Skeletal muscle tissue (tissue), 4 donors: ENCODE measurements around the gene TMEM164. TPM values are rescaled to one million over a fixed set of nuclear protein-coding genes. Genes with fewer than 3 reads are reported as not detected.

Experiments
- H3K27ac ChIP-seq: one replicate; pipeline ENCODE4 v1.7.0; 2013; ENCODE audit warnings: mild to moderate bottlenecking, low read depth, low read length, inconsistent platforms
- H3K27me3 ChIP-seq, 3 donors: one replicate each; pipeline ENCODE4 v1.7.0; 2013; ENCODE audit warnings: low read length in 3 of 3; ENCODE audit not compliant: control insufficient read depth in 3 of 3, insufficient read depth in 3 of 3
- H3K36me3 ChIP-seq, 3 donors: one replicate each; pipeline ENCODE4 v1.7.0; 2013; ENCODE audit warnings: low read length in 3 of 3; ENCODE audit not compliant: control insufficient read depth in 3 of 3, insufficient read depth in 3 of 3
- H3K4me1 ChIP-seq, 3 donors: one replicate each; pipeline ENCODE4 v1.7.0; 2013; ENCODE audit warnings: low read length in 3 of 3, mild to moderate bottlenecking in 3 of 3; ENCODE audit not compliant: control insufficient read depth in 3 of 3, insufficient read depth in 3 of 3
- H3K4me3 ChIP-seq, 3 donors: one replicate each; pipeline ENCODE4 v1.7.0; 2013; ENCODE audit warnings: low read length in 3 of 3
- H3K9ac ChIP-seq, 3 donors: one replicate each; pipeline ENCODE4 v1.7.0; 2013; ENCODE audit warnings: low read length in 3 of 3, mild to moderate bottlenecking in 3 of 3, moderate library complexity in 2 of 3, low read depth in 1 of 3
- H3K9me3 ChIP-seq, 3 donors: one replicate each; pipeline ENCODE4 v1.7.0; 2013; ENCODE audit warnings: low read length in 3 of 3; ENCODE audit not compliant: control insufficient read depth in 3 of 3
- total RNA-seq: library from RNA; depleted of rRNA; stranded (reverse); fragments of >200 nt; gene quantifications from one replicate; pipeline ENCODE4 v1.2.3, GENCODE V29; 2014
- donor health status: Osteomylitis.

TMEM164 gene
- total RNA-seq, 1 donor from 2014 or later: 15.1 TPM

DNA sequence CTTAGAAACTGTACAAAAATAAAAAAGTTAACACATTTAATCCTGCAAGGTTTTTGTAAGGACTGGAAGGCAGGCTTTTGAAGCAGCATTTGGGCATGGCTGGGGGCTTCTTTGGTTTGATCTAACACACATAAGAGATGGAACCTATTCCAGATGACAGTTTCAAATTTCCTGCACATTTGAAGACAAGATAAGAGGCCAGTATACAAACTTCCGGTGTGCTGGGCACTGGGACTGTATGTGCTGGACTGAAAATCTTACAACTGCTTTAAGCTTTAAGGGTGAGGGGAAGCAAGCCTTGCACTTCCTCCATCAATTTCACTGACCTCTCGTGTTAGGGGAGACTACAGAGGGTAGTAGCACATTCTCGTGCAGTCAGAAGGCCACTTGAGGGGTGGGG lies 192.1 kb downstream of the TMEM164 start:
- Histone ChIP-seq H3K9ac (no peak overlapping the region), H3K9me3 (no peaks in the 10 kb centered on the region), H3K27me3 (peaks cover 0 to 3% (median 0%) of the 10 kb centered on the region in 3 donors), H3K4me3 (no peak overlapping the region), H3K27ac (no peak overlapping the region), H3K4me1 (no peaks in the 10 kb centered on the region), H3K36me3 (peaks cover 0 to 3% (median 0%) of the 10 kb centered on the region in 3 donors)

DNA sequence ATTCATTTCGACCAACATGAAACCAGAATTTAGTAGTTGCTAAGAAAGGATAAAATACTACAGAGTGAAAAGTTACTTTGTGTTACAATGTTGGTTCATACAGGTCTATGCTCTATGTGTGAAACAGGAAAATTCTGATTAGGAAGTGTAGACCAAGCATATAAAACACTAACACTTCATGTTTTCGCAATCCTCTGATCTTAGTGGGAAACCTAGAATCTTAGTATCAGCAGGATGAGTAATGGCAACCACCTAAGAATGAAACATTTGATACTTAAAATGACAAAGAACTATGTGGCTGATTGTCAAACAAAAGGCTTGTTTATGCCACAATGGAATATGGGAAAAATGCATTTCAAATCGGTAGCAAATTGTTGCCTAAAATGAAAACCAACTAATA lies 198.9 kb downstream of the TMEM164 start:
- Histone ChIP-seq H3K36me3 (peaks cover 0 to 3% (median 2%) of the 10 kb centered on the region in 3 donors), H3K4me1 (no peaks in the 10 kb centered on the region), H3K9me3 (no peaks in the 10 kb centered on the region), H3K27me3 (peaks cover 0 to 3% (median 0%) of the 10 kb centered on the region in 3 donors), H3K4me3 (no peak overlapping the region), H3K27ac (no peak overlapping the region), H3K9ac (no peak overlapping the region)

DNA sequence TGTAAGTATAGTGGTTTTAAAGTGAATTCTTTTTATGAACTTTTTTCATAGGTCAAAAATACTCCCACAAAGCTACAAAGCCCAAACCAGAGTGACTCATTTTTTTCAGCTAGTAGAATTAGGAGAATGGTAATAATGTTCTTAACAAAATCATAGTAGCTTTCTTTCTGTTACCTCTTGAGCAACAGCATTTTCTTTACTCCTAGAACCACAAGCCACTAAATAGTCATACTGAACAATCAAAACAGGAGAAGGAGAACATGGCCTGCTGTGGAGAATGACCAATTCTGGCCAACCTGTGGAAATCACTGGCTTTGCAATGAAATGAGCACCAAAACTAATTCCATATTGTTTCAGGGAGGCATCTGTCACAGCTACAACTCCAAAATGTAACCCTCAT lies 202.1 kb downstream of the TMEM164 start:
- no peak overlapping the region for H3K9ac ChIP-seq
- no peaks in the 10 kb centered on the region for H3K9me3 ChIP-seq
- H3K36me3 ChIP-seq: peaks cover 0 to 2% (median 0%) of the 10 kb centered on the region in 3 donors
- no peaks in the 10 kb centered on the region for H3K4me1 ChIP-seq
- no peak overlapping the region for H3K4me3 ChIP-seq
- H3K27ac ChIP-seq: no peak overlapping the region
- no peaks in the 10 kb centered on the region for H3K27me3 ChIP-seq

DNA sequence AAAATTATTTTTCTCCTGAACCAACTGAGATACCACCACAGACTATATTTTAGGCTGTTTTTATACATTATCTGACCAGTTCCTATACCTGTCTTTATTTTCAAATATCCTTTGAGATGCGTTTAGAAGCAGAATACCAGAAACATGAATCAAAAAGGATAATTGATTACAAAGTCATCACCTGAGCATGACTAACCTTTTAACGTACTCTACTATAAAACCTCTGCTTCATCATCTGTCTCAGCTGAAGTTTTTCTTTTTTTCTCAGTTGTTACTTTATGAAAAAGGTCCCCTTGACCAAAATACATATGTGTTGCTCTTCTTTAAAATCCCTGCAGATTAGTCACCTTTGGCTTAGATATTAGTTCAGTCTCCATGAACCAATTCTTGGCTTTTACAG lies 205.2 kb downstream of the TMEM164 start:
- H3K4me3 ChIP-seq: no peak overlapping the region
- no peak overlapping the region for H3K9ac ChIP-seq
- H3K9me3 ChIP-seq: no peaks in the 10 kb centered on the region
- H3K27ac ChIP-seq: no peak overlapping the region
- no peaks in the 10 kb centered on the region for H3K27me3 ChIP-seq
- peaks cover 0 to 2% (median 0%) of the 10 kb centered on the region in 3 donors for H3K36me3 ChIP-seq
- H3K4me1 ChIP-seq: no peaks in the 10 kb centered on the region

DNA sequence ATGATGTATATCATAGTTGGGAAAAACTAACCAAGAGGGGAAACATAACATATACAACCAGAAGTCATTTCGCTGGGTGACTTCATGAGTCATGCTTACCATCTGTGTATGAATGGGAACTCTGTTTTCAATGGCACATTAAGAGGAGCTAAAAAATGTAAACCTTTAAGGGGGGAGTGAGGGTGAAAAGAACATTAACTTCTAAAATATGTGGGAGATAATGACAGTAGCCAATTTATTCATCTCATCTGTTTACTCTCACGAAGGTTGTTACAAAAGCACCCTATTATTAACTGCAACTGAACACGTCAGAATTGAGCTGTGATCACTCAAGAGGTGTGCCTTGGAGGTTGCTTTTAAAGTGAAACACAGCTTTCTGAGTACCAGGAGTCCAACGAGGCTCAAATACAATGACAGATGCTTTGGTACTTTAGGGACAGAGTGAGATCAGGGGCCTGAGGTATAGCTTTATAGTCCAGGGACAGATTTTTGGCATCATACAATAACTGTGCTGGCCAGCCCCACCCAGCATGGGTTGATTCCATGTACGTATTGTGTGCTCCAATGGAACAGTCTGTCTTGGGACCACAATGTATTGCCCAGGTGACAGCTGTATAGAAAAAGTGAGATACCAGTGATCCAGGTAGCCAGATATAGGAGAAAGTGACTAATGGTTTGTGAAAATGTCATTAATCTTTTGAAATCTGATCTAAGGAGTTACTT lies 207.7 kb downstream of the TMEM164 start:
- Histone ChIP-seq H3K27me3 (no peaks in the 10 kb centered on the region), H3K36me3 (no peaks in the 10 kb centered on the region), H3K27ac (no peak overlapping the region), H3K9me3 (no peaks in the 10 kb centered on the region), H3K4me1 (no peaks in the 10 kb centered on the region), H3K9ac (no peak overlapping the region), H3K4me3 (no peak overlapping the region)

DNA sequence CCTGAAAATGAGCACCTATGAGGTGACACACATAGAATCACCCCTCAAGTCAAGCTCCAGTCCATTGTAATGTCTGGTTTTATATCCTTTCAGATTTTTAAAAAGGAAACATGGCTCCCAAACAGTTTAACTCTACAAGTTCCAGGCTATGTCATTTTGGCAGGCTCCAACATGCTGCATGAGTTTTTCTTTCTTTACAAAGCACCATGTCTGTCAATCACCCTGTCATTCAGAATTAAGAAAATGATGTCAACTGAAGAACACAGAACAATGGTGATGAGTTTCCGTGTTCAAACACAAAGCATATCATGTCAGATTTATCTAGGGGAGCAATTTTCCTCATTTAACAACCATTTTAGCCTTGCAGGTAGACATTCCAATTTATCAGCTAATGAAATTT lies 208.4 kb downstream of the TMEM164 start:
- H3K27ac ChIP-seq: no peak overlapping the region
- H3K9ac ChIP-seq: no peak overlapping the region
- H3K27me3 ChIP-seq: no peaks in the 10 kb centered on the region
- no peaks in the 10 kb centered on the region for H3K9me3 ChIP-seq
- no peaks in the 10 kb centered on the region for H3K36me3 ChIP-seq
- H3K4me3 ChIP-seq: no peak overlapping the region
- no peaks in the 10 kb centered on the region for H3K4me1 ChIP-seq

DNA sequence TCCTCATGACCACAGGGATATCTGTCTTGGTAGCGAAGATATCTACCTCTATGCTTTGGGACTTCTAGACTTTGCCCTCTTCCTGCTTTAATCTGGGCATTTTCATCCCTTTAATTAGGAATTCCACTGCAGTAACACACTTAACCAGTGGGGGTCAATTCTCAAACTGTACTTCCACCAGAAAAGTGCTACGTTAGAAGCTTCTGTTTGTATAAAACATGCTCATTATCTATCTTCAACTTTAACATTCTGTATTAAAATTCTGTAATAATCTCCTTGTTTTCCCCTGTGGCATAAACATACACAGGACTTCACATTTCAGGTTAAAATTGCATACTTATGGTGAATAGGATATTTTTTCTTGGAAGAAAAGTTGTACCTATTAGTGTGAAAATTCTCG lies 209.4 kb downstream of the TMEM164 start:
- no peaks in the 10 kb centered on the region for H3K27me3 ChIP-seq
- no peaks in the 10 kb centered on the region for H3K9me3 ChIP-seq
- no peaks in the 10 kb centered on the region for H3K4me1 ChIP-seq
- no peak overlapping the region for H3K27ac ChIP-seq
- no peak overlapping the region for H3K9ac ChIP-seq
- H3K36me3 ChIP-seq: no peaks in the 10 kb centered on the region
- H3K4me3 ChIP-seq: no peak overlapping the region

DNA sequence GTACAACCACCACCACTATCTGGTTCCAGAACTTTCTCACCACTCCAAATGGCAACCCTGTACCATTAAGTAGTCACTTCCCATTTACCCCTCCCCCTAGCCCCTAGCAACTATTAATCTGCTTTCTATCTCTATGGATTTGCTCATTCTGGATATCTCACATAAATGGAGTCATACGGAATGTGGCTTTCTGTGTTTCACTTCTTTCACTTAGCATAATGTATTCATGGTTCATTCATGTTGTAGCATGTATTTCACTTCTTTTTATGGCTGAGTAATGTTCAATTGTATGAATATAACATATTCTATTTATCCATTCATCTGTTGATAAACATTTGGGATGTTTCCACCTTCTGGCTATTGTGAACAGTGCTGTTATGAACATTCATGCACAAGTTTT lies 210.3 kb downstream of the TMEM164 start:
- Histone ChIP-seq H3K9me3 (no peaks in the 10 kb centered on the region), H3K27ac (no peak overlapping the region), H3K9ac (no peak overlapping the region), H3K27me3 (no peaks in the 10 kb centered on the region), H3K36me3 (no peaks in the 10 kb centered on the region), H3K4me3 (no peak overlapping the region), H3K4me1 (no peaks in the 10 kb centered on the region)

DNA sequence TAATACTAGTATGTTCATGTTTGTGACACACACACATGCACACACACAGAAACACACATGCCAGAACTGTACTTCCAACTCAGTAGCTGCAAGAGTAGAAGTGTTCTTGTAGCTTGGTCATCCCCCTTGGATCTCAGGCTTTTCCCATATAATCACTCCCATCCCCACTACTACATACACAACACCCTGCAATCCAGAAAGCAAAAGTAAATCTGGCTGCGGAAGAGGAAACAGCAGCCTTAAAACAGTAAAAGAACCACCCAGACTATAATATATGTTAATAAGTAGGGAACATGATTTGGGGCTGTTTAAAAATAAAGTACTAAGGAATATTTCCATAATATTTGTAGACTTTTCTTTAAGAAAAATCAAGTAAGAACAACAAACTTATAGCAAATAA lies 211.8 kb downstream of the TMEM164 start:
- Histone ChIP-seq H3K4me3 (no peak overlapping the region), H3K27me3 (no peaks in the 10 kb centered on the region), H3K4me1 (no peaks in the 10 kb centered on the region), H3K36me3 (no peaks in the 10 kb centered on the region), H3K9ac (no peak overlapping the region), H3K27ac (no peak overlapping the region), H3K9me3 (no peaks in the 10 kb centered on the region)

DNA sequence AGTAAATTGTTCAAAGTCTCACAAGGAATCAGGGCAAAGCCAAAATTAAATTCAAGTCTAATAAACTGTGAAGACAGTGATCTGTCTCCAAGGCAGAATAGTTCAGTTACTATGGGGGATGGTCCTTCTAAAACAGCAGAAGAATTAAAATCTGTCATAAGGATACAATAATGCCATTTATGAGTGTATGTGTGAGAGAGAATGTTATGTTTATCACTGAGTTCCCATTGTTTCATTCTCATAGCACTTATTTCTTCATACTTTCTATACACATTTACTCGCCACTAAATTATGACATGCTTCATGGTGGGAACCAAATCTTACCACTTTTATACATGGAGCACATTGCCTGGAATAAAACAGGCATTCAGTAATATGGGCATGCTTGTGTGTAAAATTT lies 212.5 kb downstream of the TMEM164 start:
- Histone ChIP-seq H3K27me3 (no peaks in the 10 kb centered on the region), H3K9ac (no peak overlapping the region), H3K36me3 (no peaks in the 10 kb centered on the region), H3K4me3 (no peak overlapping the region), H3K27ac (no peak overlapping the region), H3K9me3 (no peaks in the 10 kb centered on the region), H3K4me1 (no peaks in the 10 kb centered on the region)
